HCT116 (cell line): ENCODE data around the gene JAK2. TPM values are rescaled to one million over a fixed set of nuclear protein-coding genes. Genes with fewer than 3 reads are reported as not detected.

Experiments used
- ATAC-seq: fragments of 200-7000 bp; cut with Tn5 transposase; 2 replicates; pipeline ENCODE4 v1.9.1; 2020; ENCODE audit warnings: mild to moderate bottlenecking, moderate library complexity
- BruUV-seq: library from RNA; stranded (reverse); fragments of 400-500 nt; replicated peaks from 2 replicates; lab custom pipeline; 2021; lab: Mats Ljungman, UMichigan
- CTCF ChIA-PET: fragments of 300-600 bp; sonication (Branson Sonifier 250); formaldehyde crosslinking; loops from one replicate; lab custom pipeline; 2021; ENCODE audit warnings: antibody characterized with exemption; lab: Charles Lee
- POLR2A ChIA-PET: fragments of 300-600, 350-600 bp; sonication (Branson Sonifier 250); formaldehyde crosslinking; loops from one replicate; lab custom pipeline; 2021; ENCODE audit warnings: antibody characterized with exemption; lab: Charles Lee
- RAD21 ChIA-PET, 2 experiments: fragments of 300-600 bp; sonication (Branson Sonifier 250); formaldehyde crosslinking; loops; one replicate each; lab custom pipeline; 2023; ENCODE audit warnings: low total read pairs in 2 of 2; ENCODE audit not compliant: uncharacterized antibody in 2 of 2, unreplicated experiment in 2 of 2, low non-redundant PET in 1 of 2; lab: Charles Lee
- DNase-seq: peaks from one replicate; pipeline ENCODE4 v3.0.0-alpha.2; 2010; ENCODE audit warnings: low read depth, low spot score
- H2AFZ ChIP-seq: fragments of 200-600 bp; shearing (Covaris generic), sonication (generic); 2 replicates; pipeline ENCODE4 v1.6.1; 2017; ENCODE audit warnings: low read depth, mixed run types, mixed read lengths, antibody characterized with exemption, low read length; ENCODE audit not compliant: poor library complexity, severe bottlenecking
- H3K27ac ChIP-seq: 2 replicates; pipeline ENCODE4 v1.5.1; 2012; ENCODE audit warnings: low read depth, low read length
- H3K27me3 ChIP-seq: fragments of 200-600 bp; sonication (generic); 2 replicates; pipeline ENCODE4 v1.6.1; 2016; ENCODE audit warnings: mixed run types, low read length, mixed read lengths; ENCODE audit not compliant: insufficient read depth
- H3K36me3 ChIP-seq, 2 experiments: fragments of 200-500 bp in 1 of 2; fragments of 200-600 bp in 1 of 2; sonication (Bioruptor generic) in 1 of 2; sonication (generic) in 1 of 2; 2 replicates each; pipeline versions ENCODE4 v1.5.1 to v1.6.1; 2014 to 2016; ENCODE audit warnings: low read length in 2 of 2, inconsistent platforms in 1 of 2, mixed read lengths in 1 of 2, mixed run types in 1 of 2; ENCODE audit not compliant: insufficient read depth in 2 of 2, control insufficient read depth in 1 of 2
- H3K4me1 ChIP-seq, 2 experiments: fragments of 200-600 bp in 1 of 2; sonication (generic) in 1 of 2; 2 replicates each; pipeline versions ENCODE4 v1.5.1 to v1.6.1; 2012 to 2017; ENCODE audit warnings: low read length in 2 of 2, inconsistent platforms in 1 of 2, mild to moderate bottlenecking in 1 of 2, mixed read lengths in 1 of 2, mixed run types in 1 of 2, moderate library complexity in 1 of 2; ENCODE audit not compliant: insufficient read depth in 2 of 2, control insufficient read depth in 1 of 2
- H3K4me2 ChIP-seq: fragments of 200-600 bp; sonication (generic); 2 replicates; pipeline ENCODE4 v1.6.1; 2017; ENCODE audit warnings: mixed run types, low read length, mixed read lengths
- H3K4me3 ChIP-seq, 2 experiments: fragments of 200-600 bp in 1 of 2; sonication (generic) in 1 of 2; replicated peaks in 1 of 2; 2 replicates each; pipeline ENCODE4 v1.5.1; 2011 to 2016; ENCODE audit warnings: low read length in 2 of 2, control low read depth in 1 of 2, low read depth in 1 of 2, mild to moderate bottlenecking in 1 of 2, mixed read lengths in 1 of 2, mixed run types in 1 of 2
- H3K79me2 ChIP-seq: fragments of 200-600 bp; sonication (generic); 2 replicates; pipeline ENCODE4 v1.6.1; 2017; ENCODE audit warnings: mild to moderate bottlenecking, mixed run types, low read length, moderate library complexity, mixed read lengths; ENCODE audit not compliant: insufficient read depth
- H3K9ac ChIP-seq: fragments of 200-600 bp; sonication (generic); 2 replicates; pipeline ENCODE4 v1.6.1; 2016; ENCODE audit warnings: low read length, mixed read lengths
- H3K9me2 ChIP-seq: fragments of 200-600 bp; sonication (generic), shearing (Covaris generic); 2 replicates; pipeline ENCODE4 v1.6.1; 2017; ENCODE audit warnings: mixed run types, mild to moderate bottlenecking, moderate library complexity; ENCODE audit not compliant: insufficient read depth
- H3K9me3 ChIP-seq, 2 experiments: fragments of 200-500 bp in 1 of 2; fragments of 200-600 bp in 1 of 2; sonication (Bioruptor generic) in 1 of 2; sonication (generic) in 1 of 2; 2 replicates each; pipeline ENCODE4 v1.6.1; 2014 to 2017; ENCODE audit warnings: low read length in 2 of 2, mixed read lengths in 2 of 2, inconsistent platforms in 1 of 2, low read depth in 1 of 2, mild to moderate bottlenecking in 1 of 2, mixed run types in 1 of 2, moderate library complexity in 1 of 2; ENCODE audit not compliant: control insufficient read depth in 1 of 2, insufficient read depth in 1 of 2
- H4K20me1 ChIP-seq: fragments of 200-600 bp; sonication (generic), shearing (Covaris generic); 2 replicates; pipeline ENCODE4 v1.6.1; 2017; ENCODE audit warnings: mixed run types, mild to moderate bottlenecking, moderate library complexity; ENCODE audit not compliant: insufficient read depth
- EZH2phosphoT487 ChIP-seq: fragments of 200-600 bp; IDR thresholded peaks from 2 replicates; pipeline ENCODE4 v1.6.1; 2018; ENCODE audit warnings: antibody characterized with exemption, borderline replicate concordance
- POLR2AphosphoS5 ChIP-seq: IDR thresholded peaks from 2 replicates; pipeline ENCODE4 v1.6.1; 2011; ENCODE audit warnings: mild to moderate bottlenecking, low read depth, low read length, moderate library complexity
- SRF ChIP-seq: IDR thresholded peaks from 2 replicates; pipeline ENCODE4 v1.6.1; 2012; ENCODE audit warnings: low read depth
- YY1 ChIP-seq: IDR thresholded peaks from 2 replicates; pipeline ENCODE4 v1.6.1; 2011; ENCODE audit warnings: low read length, low read depth, moderate library complexity, mild to moderate bottlenecking; ENCODE audit not compliant: insufficient replicate concordance; ENCODE audit errors: extremely low read depth
- ZFX ChIP-seq: fragments of 450-650 bp; IDR thresholded peaks from 2 replicates; pipeline ENCODE4 v1.6.1; 2017
- intact Hi-C: fragments of 100-400 bp; cut with micrococcal nuclease; formaldehyde crosslinking; loops from 2 replicates; pipeline ENCODE4 v1.10.0; 2022
- total RNA-seq: library from RNA; stranded (reverse); gene quantifications from one replicate; pipeline ENCODE4 v1.2.1, GENCODE V29; 2021; ENCODE audit not compliant: unreplicated experiment

The JAK2 gene
- total RNA-seq, 1 experiment from 2014 or later, result 4.6 TPM

DNA sequence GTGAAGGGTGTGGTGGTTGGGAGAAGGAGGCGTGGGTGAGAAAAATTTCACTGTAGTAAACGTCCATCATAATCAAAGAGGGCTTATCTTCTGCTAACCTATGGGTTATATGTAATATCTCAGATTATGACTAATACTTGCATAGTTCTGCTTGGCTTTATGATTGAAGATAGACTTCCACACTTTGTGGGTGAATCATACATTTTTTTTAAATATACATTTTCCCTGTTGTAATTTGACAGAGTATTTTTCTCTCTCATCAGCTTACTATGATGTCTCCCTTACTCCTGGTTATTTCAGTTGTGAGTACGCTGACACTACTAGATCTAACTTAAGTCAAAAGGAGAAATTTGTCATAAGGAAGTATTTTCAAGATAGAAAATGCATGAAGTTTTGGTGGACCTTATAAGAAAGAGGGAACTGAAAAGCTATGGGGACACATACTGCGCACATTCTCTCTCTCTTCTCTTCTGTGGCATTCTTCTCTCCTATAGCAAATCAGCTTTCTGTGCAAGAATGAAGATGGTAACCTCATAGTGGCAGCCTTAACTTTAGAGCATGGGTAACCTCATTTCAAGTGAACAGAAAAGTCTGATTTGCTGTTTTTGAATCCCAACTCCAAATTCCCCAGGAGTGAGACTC is 4.9 kb upstream of the JAK2 start:
- POLR2A ChIA-PET, result no interaction called here
- CTCF ChIA-PET, result no interaction called here
- no peak overlapping the region for H3K9ac ChIP-seq
- H2AFZ ChIP-seq, result no peak overlapping the region
- no peak overlapping the region for H3K4me2 ChIP-seq
- H3K27ac ChIP-seq, result no peak overlapping the region
- intact Hi-C loops, result loop anchor here (10.0 kb wide), 1 partner anchor 315 kb away; the partner anchor contains the start of genes PLPP6 and SPATA6L
- no TSS peak for BruUV-seq
- no peak for DNase-seq
- H4K20me1 ChIP-seq, result no peaks in the 10 kb centered on the region
- H3K79me2 ChIP-seq, result no peaks in the 10 kb centered on the region
- H3K4me3 ChIP-seq, result no peak overlapping the region
- no peaks in the 10 kb centered on the region for H3K9me2 ChIP-seq
- H3K9me3 ChIP-seq, result no peaks in the 10 kb centered on the region
- peaks cover 9 to 14% of the 10 kb centered on the region in 2 experiments for H3K4me1 ChIP-seq
- TF ChIP-seq EZH2phosphoT487 (no peak), ZFX (no peak)
- H3K36me3 ChIP-seq, result no peaks in the 10 kb centered on the region
- no peak for ATAC-seq
- RAD21 ChIA-PET, result no interaction called here
- H3K27me3 ChIP-seq, result no peaks in the 10 kb centered on the region

DNA sequence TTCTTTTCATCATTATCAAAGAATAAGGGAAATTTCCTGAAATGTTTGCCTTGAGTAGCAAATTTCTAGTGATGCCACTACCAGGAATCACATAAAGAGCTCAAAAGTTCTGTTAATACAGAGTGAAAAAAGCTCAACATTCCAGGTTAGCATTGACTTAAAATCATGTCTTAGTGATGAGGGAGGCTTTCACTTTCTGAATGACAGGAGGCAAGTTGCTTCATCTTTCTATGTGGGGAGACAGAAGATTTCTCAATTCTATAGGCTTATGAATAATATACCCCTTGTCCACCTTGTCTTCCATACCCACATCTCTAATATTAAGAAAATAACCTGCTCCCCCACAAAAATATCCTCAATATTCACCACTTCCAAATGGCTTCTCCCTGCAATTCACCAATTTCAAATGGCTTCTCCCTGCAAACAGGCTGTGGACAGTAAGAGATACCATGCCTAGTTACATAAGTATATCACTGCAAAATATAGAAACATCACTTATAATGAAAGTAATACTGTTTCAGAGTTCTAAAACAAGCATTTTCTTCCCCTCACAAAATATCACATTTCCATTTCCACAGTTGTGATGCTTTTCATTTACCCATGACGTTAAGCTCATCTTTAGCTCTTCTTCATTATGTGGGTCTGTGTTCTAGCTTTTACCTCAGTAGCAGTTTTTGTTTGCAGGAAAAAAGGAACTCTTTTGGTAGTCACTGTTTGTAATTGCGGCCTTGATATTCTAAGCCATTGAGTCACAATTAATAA is 2.2 kb upstream of the JAK2 start:
- H3K27me3 ChIP-seq, result no peaks in the 10 kb centered on the region
- H3K9me3 ChIP-seq, result no peaks in the 10 kb centered on the region
- BruUV-seq, result no TSS peak
- H3K79me2 ChIP-seq, result no peaks in the 10 kb centered on the region
- no peak overlapping the region for H3K27ac ChIP-seq
- H3K36me3 ChIP-seq, result no peaks in the 10 kb centered on the region
- peak overlapping the region; percentile 94; the same call in 1 of the 2 replicates for H3K4me2 ChIP-seq
- POLR2A ChIA-PET, result no interaction called here
- ATAC-seq (no peak), DNase-seq (no peak)
- H3K9ac ChIP-seq, result no peak overlapping the region
- peaks cover 9 to 22% of the 10 kb centered on the region in 2 experiments for H3K4me1 ChIP-seq
- H3K4me3 ChIP-seq, result no peak overlapping the region
- RAD21 ChIA-PET, result no interaction called here
- H3K9me2 ChIP-seq, result no peaks in the 10 kb centered on the region
- no peak for TF ChIP-seq SRF
- TF ChIP-seq POLR2AphosphoS5, result no peak
- no peak for TF ChIP-seq YY1
- intact Hi-C loops, result loop anchor here (10.0 kb wide), 1 partner anchor 318 kb away; the partner anchor contains the start of genes PLPP6 and SPATA6L
- no peak overlapping the region for H2AFZ ChIP-seq
- CTCF ChIA-PET, result interaction anchor here (1.4 kb wide), 1 partner anchor 224 kb away, joined by 6 read pairs; no protein-coding TSS in a partner anchor
- no peaks in the 10 kb centered on the region for H4K20me1 ChIP-seq
